NB4 (cell line): ENCODE results near the gene PHLDA2.

ENCODE experiments used
- MAX ChIP-seq: IDR thresholded peaks from 2 replicates; pipeline ENCODE4 v1.6.1; 2011; ENCODE audit warnings: low read depth, low read length
- POLR2A ChIP-seq: IDR thresholded peaks from 2 replicates; pipeline ENCODE4 v1.6.1; 2011; ENCODE audit warnings: mild to moderate bottlenecking; ENCODE audit not compliant: insufficient read length; ENCODE audit errors: extremely low read depth
- TF ChIP-seq, protein P1 (sequence below): IDR thresholded peaks from one replicate; pipeline ENCODE4 v1.5.1; 2012; ENCODE audit warnings: low read depth, low read length

DNA sequence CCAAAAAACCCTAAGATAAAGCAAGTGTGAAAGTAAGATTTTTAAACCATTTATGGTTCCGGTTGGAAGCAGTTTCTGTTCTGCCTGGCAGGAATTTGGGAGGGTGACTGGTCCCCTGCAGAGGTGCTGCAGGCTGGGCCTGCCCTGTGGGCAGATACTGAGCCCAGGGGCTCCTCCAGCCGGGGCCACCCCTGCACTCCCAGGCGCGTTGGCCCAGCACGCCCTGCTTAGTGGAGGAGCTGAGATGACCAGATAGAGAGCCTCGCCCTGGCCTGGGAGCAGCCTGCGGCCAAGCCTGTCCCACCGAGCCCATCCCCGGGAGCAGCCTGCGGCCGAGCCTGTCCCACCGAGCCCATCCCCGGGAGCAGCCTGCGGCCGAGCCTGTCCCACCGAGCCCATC is 8.0 kb downstream of the PHLDA2 start:
- TF ChIP-seq, protein P1, sequence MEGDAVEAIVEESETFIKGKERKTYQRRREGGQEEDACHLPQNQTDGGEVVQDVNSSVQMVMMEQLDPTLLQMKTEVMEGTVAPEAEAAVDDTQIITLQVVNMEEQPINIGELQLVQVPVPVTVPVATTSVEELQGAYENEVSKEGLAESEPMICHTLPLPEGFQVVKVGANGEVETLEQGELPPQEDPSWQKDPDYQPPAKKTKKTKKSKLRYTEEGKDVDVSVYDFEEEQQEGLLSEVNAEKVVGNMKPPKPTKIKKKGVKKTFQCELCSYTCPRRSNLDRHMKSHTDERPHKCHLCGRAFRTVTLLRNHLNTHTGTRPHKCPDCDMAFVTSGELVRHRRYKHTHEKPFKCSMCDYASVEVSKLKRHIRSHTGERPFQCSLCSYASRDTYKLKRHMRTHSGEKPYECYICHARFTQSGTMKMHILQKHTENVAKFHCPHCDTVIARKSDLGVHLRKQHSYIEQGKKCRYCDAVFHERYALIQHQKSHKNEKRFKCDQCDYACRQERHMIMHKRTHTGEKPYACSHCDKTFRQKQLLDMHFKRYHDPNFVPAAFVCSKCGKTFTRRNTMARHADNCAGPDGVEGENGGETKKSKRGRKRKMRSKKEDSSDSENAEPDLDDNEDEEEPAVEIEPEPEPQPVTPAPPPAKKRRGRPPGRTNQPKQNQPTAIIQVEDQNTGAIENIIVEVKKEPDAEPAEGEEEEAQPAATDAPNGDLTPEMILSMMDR: no peak
- no peak for TF ChIP-seq POLR2A
- TF ChIP-seq MAX: no peak
